Thyroid gland (tissue), 4 donors: ENCODE data around the gene C9orf72.

Source experiments
- CTCF ChIP-seq, 6 experiments: fragments of 200-600 bp in 3 of 6; fragments of 450-650 bp in 3 of 6; sonication (generic) in 3 of 6; IDR thresholded peaks; one replicate each; pipeline ENCODE4 v1.5.1; 2016 to 2019; ENCODE audit warnings: antibody characterized with exemption in 6 of 6, mild to moderate bottlenecking in 2 of 6, inconsistent platforms in 1 of 6, moderate library complexity in 1 of 6
- POLR2A ChIP-seq, 2 donors: fragments of 450-650 bp; IDR thresholded peaks; one replicate each; pipeline ENCODE4 v1.6.1; 2017; ENCODE audit warnings: antibody characterized with exemption in 2 of 2, mild to moderate bottlenecking in 2 of 2, moderate library complexity in 1 of 2

- no peak for TF ChIP-seq CTCF (IDR thresholded peaks at IDR 0.05)
- TF ChIP-seq POLR2A (IDR thresholded peaks at IDR 0.05), result no peak
These were observed 49.0 kb downstream of the C9orf72 start, which contains the start of gene IFNK for GRCh38 chr9:27524236-27524635.
